Urinary bladder (tissue), 2 donors: ENCODE results near the gene TACO1. TPM values are rescaled to one million over a fixed set of nuclear protein-coding genes. Genes with fewer than 3 reads are reported as not detected.

Source experiments
- polyA plus RNA-seq: library from polyadenylated mRNA; stranded (reverse); fragments of 200-250 nt; gene quantifications from one replicate; pipeline ENCODE4 v1.2.3, GENCODE V29; 2013
- small RNA-seq: library from RNA; depleted of rRNA; stranded (forward); fragments of <200 nt; gene quantifications from one replicate; pipeline ENCODE3, GENCODE V24; 2014
- total RNA-seq: library from RNA; depleted of rRNA; stranded (reverse); fragments of >200 nt; gene quantifications from one replicate; pipeline ENCODE4 v1.2.3, GENCODE V29; 2014
- donor health status: healthy.

Gene TACO1
- total and polyA plus RNA-seq, 2 donors = 6.7 to 18.0 TPM

Small RNA genes lying within 50 kb of the gene (small RNA-seq; reads per million reads assigned to genes)
- gene RNU6-288P = not detected

Other genes starting within 250 kb of the TACO1 start
- gene CYB561, start 154.6 kb upstream of the TACO1 start, total RNA-seq = 13.5 TPM
- 17.9 TPM for gene CYB561, start 154.6 kb upstream of the TACO1 start, polyA plus RNA-seq
- 8.0 TPM for gene ACE, start 123.8 kb upstream of the TACO1 start, total RNA-seq
- 6.2 TPM for gene ACE, start 123.8 kb upstream of the TACO1 start, polyA plus RNA-seq
- not detected for gene KCNH6, start 77.5 kb upstream of the TACO1 start, total RNA-seq
- gene KCNH6, start 77.5 kb upstream of the TACO1 start, polyA plus RNA-seq = not detected
- gene DCAF7, start 50.4 kb upstream of the TACO1 start, total RNA-seq = 20.9 TPM
- gene DCAF7, start 50.4 kb upstream of the TACO1 start, polyA plus RNA-seq = 32.9 TPM
- gene MAP3K3, start 21.5 kb downstream of the TACO1 start, total RNA-seq = 40.5 TPM
- 40.9 TPM for gene MAP3K3, start 21.5 kb downstream of the TACO1 start, polyA plus RNA-seq
- 9.4 TPM for gene LIMD2, start 99.2 kb downstream of the TACO1 start, total RNA-seq
- gene LIMD2, start 99.2 kb downstream of the TACO1 start, polyA plus RNA-seq = 12.0 TPM
- gene STRADA, start 140.9 kb downstream of the TACO1 start, total RNA-seq = 41.7 TPM
- gene STRADA, start 140.9 kb downstream of the TACO1 start, polyA plus RNA-seq = 24.9 TPM
- gene CCDC47, start 172.7 kb downstream of the TACO1 start, total RNA-seq = 63.6 TPM
- gene CCDC47, start 172.7 kb downstream of the TACO1 start, polyA plus RNA-seq = 53.8 TPM
- 138 TPM for gene DDX42, start 173.3 kb downstream of the TACO1 start, total RNA-seq
- 67.3 TPM for gene DDX42, start 173.3 kb downstream of the TACO1 start, polyA plus RNA-seq
- 25.2 TPM for gene PSMC5, start 226.5 kb downstream of the TACO1 start, total RNA-seq
- 183 TPM for gene PSMC5, start 226.5 kb downstream of the TACO1 start, polyA plus RNA-seq
- gene FTSJ3, start 226.8 kb downstream of the TACO1 start, total RNA-seq = 27.1 TPM
- gene FTSJ3, start 226.8 kb downstream of the TACO1 start, polyA plus RNA-seq = 38.0 TPM
- 58.1 TPM for gene SMARCD2, start 241.8 kb downstream of the TACO1 start, total RNA-seq
- gene SMARCD2, start 241.8 kb downstream of the TACO1 start, polyA plus RNA-seq = 95.0 TPM